H1 (cell line): ENCODE measurements around the gene CCT4. TPM values are rescaled to one million over a fixed set of nuclear protein-coding genes. Genes with fewer than 3 reads are reported as not detected.
A peak's percentile ranks its signal among the peaks of the same experiment; 100 is the strongest.
"Not testable (repeated sequence)": the region's sequence is repeated elsewhere in the genome, so short reads cannot be mapped to it uniquely, and the experiment has no call there.

Source experiments
- CTCF ChIA-PET: fragments of 300-600 bp; sonication (Branson Sonifier 250); formaldehyde crosslinking; loops from one replicate; lab custom pipeline; 2021; ENCODE audit not compliant: partially characterized antibody; lab: Charles Lee
- POLR2A ChIA-PET: fragments of 300-600 bp; sonication (Branson Sonifier 250); formaldehyde crosslinking; loops from one replicate; lab custom pipeline; 2021; ENCODE audit warnings: inconsistent platforms; ENCODE audit not compliant: partially characterized antibody; lab: Charles Lee
- DNase-seq, 2 experiments: peaks; one replicate each; pipeline versions ENCODE4 v3.0.0 to v3.0.0-alpha.2; 2010 to 2022; ENCODE audit warnings: low spot score in 2 of 2, low read depth in 1 of 2, mixed read lengths in 1 of 2
- FAIRE-seq: peaks from 2 replicates; lab custom pipeline; 2011; peaks lifted over from hg19 to GRCh38; lab: Jason Lieb, UNC
- H2AFZ ChIP-seq: 2 replicates; pipeline ENCODE4 v1.8.1; 2012; ENCODE audit warnings: low read length, inconsistent platforms
- H2AK5ac ChIP-seq: 2 replicates; pipeline ENCODE4 v1.6.1; 2013; ENCODE audit warnings: low read depth, low read length
- H2BK120ac ChIP-seq: replicated peaks from 2 replicates; pipeline ENCODE3; 2013; ENCODE audit warnings: low read depth, low read length, inconsistent platforms
- H2BK12ac ChIP-seq: 2 replicates; pipeline ENCODE4 v1.6.1; 2013; ENCODE audit warnings: low read depth, low read length
- H2BK15ac ChIP-seq: 2 replicates; pipeline ENCODE4 v1.6.1; 2013; ENCODE audit warnings: low read length
- H2BK20ac ChIP-seq: 2 replicates; pipeline ENCODE4 v1.6.1; 2013; ENCODE audit warnings: low read length
- H2BK5ac ChIP-seq: 2 replicates; pipeline ENCODE4 v1.6.1; 2013; ENCODE audit warnings: low read depth, low read length
- H3K14ac ChIP-seq: 2 replicates; pipeline ENCODE4 v1.6.1; 2013; ENCODE audit warnings: inconsistent platforms; ENCODE audit not compliant: insufficient read length
- H3K18ac ChIP-seq: 2 replicates; pipeline ENCODE4 v1.6.1; 2013; ENCODE audit warnings: low read length; ENCODE audit errors: extremely low read depth
- H3K23ac ChIP-seq: 2 replicates; pipeline ENCODE4 v1.6.1; 2013; ENCODE audit warnings: inconsistent platforms; ENCODE audit not compliant: insufficient read length
- H3K23me2 ChIP-seq: 2 replicates; pipeline ENCODE4 v1.6.1; 2013; ENCODE audit warnings: low read depth, low read length
- H3K27ac ChIP-seq: 2 replicates; pipeline ENCODE4 v1.6.1; 2011; ENCODE audit warnings: low read depth, low read length, inconsistent platforms
- H3K27me3 ChIP-seq, 4 experiments: replicated peaks in 1 of 4; 1 replicate in 1 of 4; 2 replicates in 3 of 4; pipeline versions ENCODE4 v1.6.1 to v1.8.1; 2011 to 2013; ENCODE audit warnings: low read length in 3 of 4, mild to moderate bottlenecking in 3 of 4, inconsistent platforms in 2 of 4, mixed read lengths in 2 of 4, moderate library complexity in 1 of 4; ENCODE audit not compliant: control insufficient read depth in 3 of 4, insufficient read depth in 3 of 4; ENCODE audit errors: extremely low read depth in 1 of 4
- H3K36me3 ChIP-seq, 4 experiments: 2 replicates each; pipeline versions ENCODE4 v1.6.1 to v1.8.1; 2011 to 2013; ENCODE audit warnings: mild to moderate bottlenecking in 4 of 4, low read length in 3 of 4, moderate library complexity in 2 of 4, control low read depth in 1 of 4, inconsistent platforms in 1 of 4; ENCODE audit not compliant: insufficient read depth in 4 of 4, control insufficient read depth in 2 of 4
- H3K4ac ChIP-seq: replicated peaks from 2 replicates; pipeline ENCODE3; 2013; ENCODE audit warnings: low read length, low read depth, mixed read lengths, inconsistent platforms; ENCODE audit not compliant: insufficient read length
- H3K4me1 ChIP-seq, 4 experiments: replicated peaks in 1 of 4; 1 replicate in 1 of 4; 2 replicates in 3 of 4; pipeline versions ENCODE4 v1.6.1 to v1.8.1; 2011 to 2013; ENCODE audit warnings: low read length in 3 of 4, inconsistent platforms in 2 of 4, mixed read lengths in 1 of 4; ENCODE audit not compliant: insufficient read depth in 4 of 4, control insufficient read depth in 3 of 4
- H3K4me2 ChIP-seq, 2 experiments: 2 replicates each; pipeline versions ENCODE4 v1.6.1 to v1.8.1; 2011 to 2013; ENCODE audit warnings: low read depth in 2 of 2, low read length in 2 of 2, control low read depth in 1 of 2, inconsistent platforms in 1 of 2, mild to moderate bottlenecking in 1 of 2; ENCODE audit not compliant: insufficient read depth in 1 of 2
- H3K4me3 ChIP-seq, 4 experiments: fragments of 200-600, 300-600 bp in 1 of 4; sonication (generic), shearing (Covaris generic), sonication (Bioruptor Twin) in 1 of 4; 2 replicates each; pipeline versions ENCODE4 v1.5.1 to v1.8.1; 2011 to 2016; ENCODE audit warnings: low read length in 4 of 4, low read depth in 3 of 4, control low read depth in 2 of 4, inconsistent platforms in 2 of 4, mild to moderate bottlenecking in 2 of 4, mixed read lengths in 1 of 4, moderate library complexity in 1 of 4; ENCODE audit not compliant: insufficient read depth in 2 of 4; ENCODE audit errors: extremely low read depth in 1 of 4
- H3K56ac ChIP-seq: replicated peaks from 2 replicates; pipeline ENCODE3; 2013; ENCODE audit warnings: low read depth, mild to moderate bottlenecking, mixed read lengths, low read length, inconsistent platforms; ENCODE audit not compliant: insufficient read length
- H3K79me1 ChIP-seq: 2 replicates; pipeline ENCODE4 v1.6.1; 2013; ENCODE audit warnings: low read depth, low read length, control low read depth
- H3K79me2 ChIP-seq, 2 experiments: 2 replicates each; pipeline versions ENCODE4 v1.6.1 to v1.8.1; 2012 to 2013; ENCODE audit warnings: low read length in 2 of 2, mild to moderate bottlenecking in 2 of 2, inconsistent platforms in 1 of 2; ENCODE audit not compliant: insufficient read depth in 2 of 2, control insufficient read depth in 1 of 2
- H3K9ac ChIP-seq, 4 experiments: replicated peaks in 1 of 4; 1 replicate in 1 of 4; 2 replicates in 3 of 4; pipeline versions ENCODE4 v1.6.1 to v1.8.1; 2011 to 2013; ENCODE audit warnings: low read depth in 3 of 4, low read length in 3 of 4, control low read depth in 2 of 4, mild to moderate bottlenecking in 2 of 4, moderate library complexity in 2 of 4, inconsistent platforms in 1 of 4; ENCODE audit errors: extremely low read depth in 1 of 4
- H3K9me3 ChIP-seq, 2 experiments: 2 replicates each; pipeline versions ENCODE4 v1.6.1 to v1.8.1; 2012 to 2013; ENCODE audit warnings: mild to moderate bottlenecking in 2 of 2, moderate library complexity in 2 of 2, control low read depth in 1 of 2, inconsistent platforms in 1 of 2, low read depth in 1 of 2, low read length in 1 of 2, mixed read lengths in 1 of 2; ENCODE audit not compliant: insufficient read depth in 2 of 2
- H4K20me1 ChIP-seq, 2 experiments: replicated peaks in 1 of 2; 2 replicates each; pipeline versions ENCODE3 to v1.8.1; 2011 to 2013; ENCODE audit warnings: inconsistent platforms in 2 of 2, low read length in 2 of 2, mild to moderate bottlenecking in 1 of 2; ENCODE audit not compliant: insufficient read depth in 2 of 2, control insufficient read depth in 1 of 2
- H4K5ac ChIP-seq: 2 replicates; pipeline ENCODE4 v1.6.1; 2013; ENCODE audit warnings: low read length, low read depth, mixed read lengths, inconsistent platforms; ENCODE audit not compliant: insufficient read length
- H4K8ac ChIP-seq: 2 replicates; pipeline ENCODE4 v1.8.0; 2013; ENCODE audit warnings: mild to moderate bottlenecking, moderate library complexity, low read length, inconsistent platforms; ENCODE audit not compliant: insufficient read depth; ENCODE audit errors: extremely low read depth
- H4K91ac ChIP-seq: replicated peaks from 2 replicates; pipeline ENCODE3; 2013; ENCODE audit warnings: low read length, mixed read lengths, inconsistent platforms; ENCODE audit not compliant: insufficient read length
- CTCF ChIP-seq, 3 experiments: IDR thresholded peaks; 1 replicate in 2 of 3; 2 replicates in 1 of 3; pipeline versions ENCODE4 v1.5.1 to v1.6.1; 2011; ENCODE audit warnings: low read length in 3 of 3, mild to moderate bottlenecking in 3 of 3, inconsistent platforms in 2 of 3, low read depth in 1 of 3, moderate library complexity in 1 of 3; ENCODE audit not compliant: insufficient read depth in 1 of 3; ENCODE audit errors: control extremely low read depth in 1 of 3
- RAD21 ChIP-seq, 2 experiments: IDR thresholded peaks in 1 of 2; conservative IDR thresholded peaks in 1 of 2; 2 replicates each; pipeline ENCODE4 v1.6.1; 2011; ENCODE audit warnings: low read depth in 2 of 2, low read length in 2 of 2, improper control_type of control experiment in 1 of 2, inconsistent platforms in 1 of 2, mild to moderate bottlenecking in 1 of 2, moderate library complexity in 1 of 2
- WGBS, 2 experiments: shearing (Covaris generic) in 1 of 2; methylation state at CpG; one replicate each; pipeline versions ENCODE4 v1.1.6 to v1.1.7; 2013 to 2015; ENCODE audit warnings: low lambda C conversion rate in 2 of 2, mixed read lengths in 2 of 2, inconsistent platforms in 1 of 2, low coverage in 1 of 2, missing lambda C conversion rate in 1 of 2; ENCODE audit not compliant: insufficient replicate concordance in 2 of 2, insufficient coverage in 1 of 2, insufficient read length in 1 of 2; ENCODE audit errors: extremely low coverage in 1 of 2, missing lambda C conversion rate in 1 of 2; 5-methylcytosine and 5-hydroxymethylcytosine counted together
- polyA plus RNA-seq, 7 experiments: library from polyadenylated mRNA; depleted of rRNA in 3 of 7; stranded (reverse) in 5 of 7; unstranded in 2 of 7; fragments of >200 nt in 5 of 7; fragments of 200-250 nt in 2 of 7; gene quantifications; 1 replicate in 5 of 7; 2 replicates in 1 of 7; 4 replicates in 1 of 7; pipeline versions ENCODE4 v1.2.1 to v1.2.3, GENCODE V29; 2011 to 2013; ENCODE audit warnings: missing spikeins in 2 of 7, mixed read lengths in 2 of 7
- total RNA-seq: library from RNA; stranded (reverse); fragmentation: NEBNext Ultra II Directional; extraction: Animal tissue kit (Norgen Biotek cat#: 25700); gene quantifications from 2 replicates; pipeline ENCODE4 v1.2.1, GENCODE V29; 2021

CCT4 gene
- total and polyA plus RNA-seq, 2 of the 8 experiments (the other 6 are each of a cell fraction or from before 2014, with no cell fraction given) = 129 to 359 TPM

- not testable (repeated sequence) for FAIRE-seq
Observed at GRCh38 chr2:61851270-61851669, 37.2 kb downstream of the CCT4 start.

More at GRCh38 chr2:61851270-61851669, 37.2 kb downstream of the CCT4 start:
- H3K4me3 ChIP-seq, H4K91ac ChIP-seq, H2AFZ ChIP-seq, H2BK120ac ChIP-seq, H4K20me1 ChIP-seq, H2AK5ac ChIP-seq, H3K14ac ChIP-seq, H3K18ac ChIP-seq, H3K79me2 ChIP-seq, H2BK5ac ChIP-seq, H3K56ac ChIP-seq, H2BK12ac ChIP-seq, H3K36me3 ChIP-seq, H3K23ac ChIP-seq, H3K9ac ChIP-seq, H4K8ac ChIP-seq, H4K5ac ChIP-seq, H3K27me3 ChIP-seq, H3K79me1 ChIP-seq, H3K4ac ChIP-seq, H3K4me2 ChIP-seq, H3K9me3 ChIP-seq, H3K4me1 ChIP-seq, H2BK20ac ChIP-seq, H3K27ac ChIP-seq, H2BK15ac ChIP-seq: not testable (repeated sequence)
- ChIA-PET POLR2A (interaction anchor here (1.2 kb wide), 2 partner anchors 16 to 325 kb away, joined by 3 read pairs; no protein-coding TSS in a partner anchor), CTCF (interaction anchor here (0.6 to 1.7 kb wide), 9 partner anchors 9 to 1780 kb away, joined by 3 to 10 read pairs (median 3); no protein-coding TSS in a partner anchor)
- 83% methylated on average over 10 of the region's 10 CpGs; no CpG with 5 or more reads in 1 of the 2 experiments for WGBS, 2 experiments
- peaks cover 16% of the 10 kb centered on the region for H3K23me2 ChIP-seq
- TF ChIP-seq CTCF (IDR thresholded peaks at IDR 0.05; ENCODE audit: control extremely low read depth in 1 of 3, insufficient read depth in 1 of 3, low read depth in 1 of 3, low read length in 3 of 3) (peak; percentile 27 to 37 (median 36)), RAD21 (IDR thresholded peaks at IDR 0.05 in 1 of 2, conservative IDR thresholded peaks at IDR 0.05 in 1 of 2; ENCODE audit: low read depth in 2 of 2, low read length in 2 of 2) (peak in 1 of 2 experiments; percentile 27; a peak in 1 of 4 replicates)
- peak in 1 of 2 experiments; percentile 56 for DNase-seq
